Ishikawa (cell line): Measurements from ENCODE around the gene HSF5.

Experiments
- EGR1 ChIP-seq: IDR thresholded peaks from 2 replicates; pipeline ENCODE4 v1.6.1; 2012
- EP300 ChIP-seq: IDR thresholded peaks from 2 replicates; pipeline ENCODE4 v1.6.1; 2012; ENCODE audit warnings: borderline replicate concordance
- MAX ChIP-seq: IDR thresholded peaks from 2 replicates; pipeline ENCODE4 v1.6.1; 2012
- RAD21 ChIP-seq: IDR thresholded peaks from 2 replicates; pipeline ENCODE4 v1.6.1; 2012; ENCODE audit warnings: low read depth
- TAF1 ChIP-seq: IDR thresholded peaks from 2 replicates; pipeline ENCODE4 v1.6.1; 2012; ENCODE audit warnings: low read depth, mild to moderate bottlenecking
- USF1 ChIP-seq: IDR thresholded peaks from 2 replicates; pipeline ENCODE4 v1.6.1; 2012

- TF ChIP-seq USF1: 0 out of 2 replicates have a peak, but pooled peaks have one; percentile 27
- TF ChIP-seq EGR1: no peak
- TF ChIP-seq TAF1: 0 out of 2 replicates have a peak, but pooled peaks have one; percentile 17
- peak; percentile 89 for TF ChIP-seq RAD21
- TF ChIP-seq EP300: no peak
- TF ChIP-seq MAX: peak; percentile 73
Observed at GRCh38 chr17:58417300-58418092, 70.7 kb downstream of the HSF5 start, which contains the start of gene RNF43.
